Duodenal mucosa (tissue), 2 donors: Measurements from ENCODE around the gene AHRR.
A peak's percentile ranks its signal among the peaks of the same experiment; 100 is the strongest.

Experiments used
- H3K27ac ChIP-seq: one replicate; pipeline ENCODE4 v1.7.0; 2013; ENCODE audit warnings: low read depth, low read length
- H3K27me3 ChIP-seq, 2 donors: one replicate each; pipeline ENCODE4 v1.7.0; 2013; ENCODE audit warnings: low read length in 2 of 2, control low read depth in 1 of 2; ENCODE audit not compliant: insufficient read depth in 2 of 2, control insufficient read depth in 1 of 2
- H3K36me3 ChIP-seq, 2 donors: one replicate each; pipeline ENCODE4 v1.7.0; 2013; ENCODE audit warnings: low read length in 2 of 2, control low read depth in 1 of 2; ENCODE audit not compliant: insufficient read depth in 2 of 2, control insufficient read depth in 1 of 2
- H3K4me1 ChIP-seq, 2 donors: one replicate each; pipeline ENCODE4 v1.7.0; 2013; ENCODE audit warnings: low read length in 2 of 2, control low read depth in 1 of 2; ENCODE audit not compliant: insufficient read depth in 2 of 2, control insufficient read depth in 1 of 2
- H3K4me3 ChIP-seq, 2 donors: one replicate each; pipeline ENCODE4 v1.7.0; 2013; ENCODE audit warnings: low read length in 2 of 2, low read depth in 1 of 2
- H3K9ac ChIP-seq, 2 donors: one replicate each; pipeline ENCODE4 v1.7.0; 2013; ENCODE audit warnings: low read length in 2 of 2, low read depth in 1 of 2
- H3K9me3 ChIP-seq, 2 donors: one replicate each; pipeline ENCODE4 v1.7.0; 2013; ENCODE audit warnings: low read length in 2 of 2, control low read depth in 1 of 2; ENCODE audit not compliant: control insufficient read depth in 1 of 2

The AHRR gene

DNA sequence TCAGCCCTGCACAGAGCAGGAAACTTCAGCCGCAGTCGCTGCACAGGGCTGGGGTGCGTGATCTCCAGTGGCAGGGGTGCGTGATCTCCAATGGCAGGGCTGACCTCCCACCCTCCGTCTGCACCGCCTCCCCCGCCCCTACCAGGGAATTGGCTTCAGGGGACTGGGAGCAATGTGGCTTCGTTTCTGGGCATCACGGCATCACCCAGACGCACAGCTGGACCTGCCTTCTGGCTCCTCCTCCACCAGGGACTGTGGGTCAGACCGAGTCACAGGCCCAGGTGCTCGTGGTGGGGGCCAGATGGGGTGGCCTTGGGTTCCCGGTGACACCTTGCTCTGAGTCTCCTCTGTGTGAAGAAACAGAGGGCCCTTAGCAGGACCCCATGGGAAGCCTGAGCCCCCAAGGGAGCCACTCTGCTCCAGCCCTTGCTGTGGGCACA, 51.1 kb downstream of the AHRR start:
- H3K27me3 ChIP-seq, result peaks cover 0 to 11% of the 10 kb centered on the region in 2 donors
- no peak overlapping the region for H3K4me3 ChIP-seq
- H3K36me3 ChIP-seq, result no peaks in the 10 kb centered on the region
- no peaks in the 10 kb centered on the region for H3K9me3 ChIP-seq
- H3K9ac ChIP-seq, result no peak overlapping the region
- H3K27ac ChIP-seq, result no peak overlapping the region
- H3K4me1 ChIP-seq, result peaks cover 6 to 31% of the 10 kb centered on the region in 2 donors

DNA sequence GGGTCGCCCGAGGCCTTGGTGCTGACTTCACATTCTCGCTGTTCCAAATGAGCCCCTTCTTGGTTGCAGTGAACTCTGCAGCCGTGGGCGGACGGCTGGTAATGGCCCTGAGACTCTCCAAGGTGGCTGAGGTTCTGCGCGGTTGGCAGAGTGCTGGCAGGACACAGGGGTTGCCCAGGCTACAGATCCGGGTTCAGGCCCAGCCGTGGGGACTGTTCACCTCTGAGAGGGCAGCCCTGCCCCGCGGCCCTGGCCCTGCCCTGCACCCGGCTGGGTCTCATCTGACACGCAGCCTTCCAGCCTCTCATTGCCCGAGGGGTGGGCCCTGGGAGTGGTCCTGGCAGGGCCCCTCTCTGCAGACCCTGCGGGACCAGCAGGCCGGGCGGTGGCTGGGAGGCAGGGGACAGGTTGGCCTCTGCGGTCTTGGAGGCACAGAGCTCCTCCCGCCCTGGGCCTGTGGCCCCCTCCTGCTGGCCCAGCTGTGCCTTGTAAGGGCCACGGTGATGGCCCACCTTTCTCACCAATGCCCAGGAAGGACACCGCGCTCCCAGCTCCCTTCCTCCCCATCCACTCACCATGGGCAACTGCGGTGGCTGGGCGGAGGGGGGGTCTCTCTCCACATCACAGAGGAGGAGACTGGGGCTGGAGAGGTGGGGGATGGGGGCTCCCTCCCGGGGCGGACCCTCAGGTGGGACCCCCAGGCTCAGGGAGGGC, 51.6 kb downstream of the AHRR start:
- Histone ChIP-seq H3K9ac (no peak overlapping the region), H3K4me3 (no peak overlapping the region), H3K36me3 (no peaks in the 10 kb centered on the region), H3K27me3 (peaks cover 0 to 11% of the 10 kb centered on the region in 2 donors), H3K9me3 (no peaks in the 10 kb centered on the region), H3K4me1 (peaks cover 3 to 31% of the 10 kb centered on the region in 2 donors), H3K27ac (no peak overlapping the region)

DNA sequence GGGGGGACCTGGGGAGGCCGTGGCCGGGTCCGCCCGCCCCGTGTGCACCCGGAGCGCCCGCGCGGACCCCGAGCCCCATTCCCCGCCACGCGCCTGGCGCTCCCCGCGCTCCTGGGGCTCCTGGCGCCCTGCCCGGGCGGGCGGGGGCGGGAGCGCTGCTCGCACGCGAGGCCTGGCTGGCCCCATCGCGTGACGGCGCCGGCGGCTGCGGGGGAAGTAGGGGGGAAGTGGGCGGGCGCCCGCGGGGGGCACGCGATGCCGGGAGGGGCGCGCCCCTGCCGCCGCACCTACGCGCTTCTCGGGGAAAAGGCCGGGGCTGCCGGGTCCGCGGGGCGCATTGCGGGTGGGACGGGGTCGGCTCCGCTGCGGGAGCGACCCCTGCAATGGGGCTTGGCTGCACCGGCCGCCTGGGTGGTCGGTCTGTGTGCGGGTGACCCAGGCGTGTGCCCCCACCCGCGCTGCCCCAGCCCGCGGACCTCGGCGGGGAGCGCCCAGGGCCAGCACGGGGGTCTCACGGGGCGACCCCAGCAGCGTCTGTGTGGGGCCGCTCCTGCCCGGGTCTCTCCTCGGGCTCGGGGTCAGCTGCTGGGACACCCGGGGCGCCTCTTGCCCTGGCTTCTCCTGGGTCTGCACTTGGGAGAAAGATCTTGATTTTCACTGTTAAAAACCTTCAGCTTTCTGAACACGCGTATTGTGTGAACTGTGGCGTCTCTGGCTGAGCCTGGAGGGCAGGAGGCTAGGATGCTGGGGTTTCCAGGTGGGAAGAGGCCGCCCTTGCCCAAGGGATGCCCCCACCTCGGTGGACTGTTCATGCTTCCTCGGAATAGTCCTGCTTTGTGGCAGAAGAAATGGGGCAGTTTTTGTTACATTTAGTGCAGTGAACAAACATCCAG, 52.4 kb downstream of the AHRR start:
- H3K27ac ChIP-seq, result no peak overlapping the region
- peaks cover 0 to 25% of the 10 kb centered on the region in 2 donors for H3K4me1 ChIP-seq
- no peaks in the 10 kb centered on the region for H3K36me3 ChIP-seq
- H3K9me3 ChIP-seq, result no peaks in the 10 kb centered on the region
- H3K4me3 ChIP-seq, result no peak overlapping the region
- H3K9ac ChIP-seq, result peak overlapping the region in 1 of 2 donors; percentile 18
- peaks cover 0 to 11% of the 10 kb centered on the region in 2 donors for H3K27me3 ChIP-seq

DNA sequence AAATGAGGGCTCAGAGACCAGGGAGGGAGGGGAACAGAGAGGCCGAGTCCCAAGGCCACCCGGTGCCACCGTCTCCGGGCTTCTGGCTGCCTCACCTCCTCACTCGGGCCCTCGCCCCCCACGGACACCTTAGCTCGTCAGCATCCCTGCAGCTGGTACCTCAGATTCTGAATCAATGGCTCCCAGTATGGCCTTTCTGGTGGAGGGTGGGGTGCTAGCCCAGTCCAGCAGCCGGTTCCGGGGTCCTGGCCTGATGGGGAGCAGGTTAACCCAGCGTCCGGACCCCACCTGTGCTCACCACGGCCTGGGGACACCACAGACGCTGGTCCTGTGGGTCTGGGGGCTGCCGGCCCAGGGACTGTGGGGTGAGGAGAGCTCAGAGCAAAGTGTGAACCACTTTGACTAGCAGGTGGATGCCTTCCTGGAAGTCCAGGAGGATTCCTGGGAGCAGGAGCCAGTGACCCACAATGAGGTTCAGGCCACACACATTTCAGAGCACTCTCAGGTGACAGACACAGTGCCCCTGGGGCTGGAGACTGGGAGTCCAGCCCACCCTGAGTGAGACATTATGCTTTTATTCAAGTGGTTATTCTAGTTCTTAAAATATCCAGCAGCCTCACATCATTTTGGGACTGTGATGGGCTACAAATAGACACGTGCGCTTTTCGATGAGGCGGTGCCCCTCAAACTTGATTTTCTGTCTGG, 53.3 kb downstream of the AHRR start:
- H3K4me3 ChIP-seq, result no peak overlapping the region

DNA sequence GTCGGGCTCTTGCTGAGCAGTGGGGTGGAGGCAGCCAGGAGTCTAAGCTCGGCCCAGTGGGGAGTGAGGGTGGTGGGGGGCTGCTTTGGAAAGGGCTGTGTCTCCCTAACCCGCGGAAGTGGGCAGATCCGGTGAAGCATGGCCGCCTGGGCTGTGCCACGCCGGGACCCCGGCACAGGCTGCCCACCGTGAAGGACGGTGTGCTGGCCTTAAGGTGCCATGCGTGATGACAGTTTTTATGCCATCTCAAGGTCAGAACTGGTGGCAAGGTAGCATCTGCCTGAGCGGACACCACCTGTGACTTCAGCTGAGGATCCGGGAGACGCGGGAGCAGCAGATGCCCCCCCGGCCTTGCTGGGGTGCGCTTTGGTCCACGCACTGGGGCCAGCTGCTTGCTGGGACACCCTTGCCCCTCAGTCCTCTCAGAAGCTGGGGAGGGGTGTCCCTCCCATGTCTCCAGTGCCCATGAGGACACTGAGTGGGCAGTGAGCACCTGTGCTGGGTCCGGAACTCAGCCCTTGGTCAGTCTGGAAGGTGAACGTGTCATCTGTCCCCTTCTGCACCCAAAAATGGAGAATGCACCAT, 53.9 kb downstream of the AHRR start:
- Histone ChIP-seq H3K9me3 (no peaks in the 10 kb centered on the region), H3K4me1 (peaks cover 0 to 19% of the 10 kb centered on the region in 2 donors), H3K9ac (no peak overlapping the region), H3K4me3 (no peak overlapping the region), H3K27ac (no peak overlapping the region), H3K36me3 (no peaks in the 10 kb centered on the region), H3K27me3 (peaks cover 0 to 11% of the 10 kb centered on the region in 2 donors)

More for the DNA sequence above, 53.3 kb downstream of the AHRR start:
- H3K9ac ChIP-seq, result peak overlapping the region in 1 of 2 donors; percentile 18
- H3K4me1 ChIP-seq, result peaks cover 0 to 19% of the 10 kb centered on the region in 2 donors
- no peaks in the 10 kb centered on the region for H3K36me3 ChIP-seq
- no peaks in the 10 kb centered on the region for H3K9me3 ChIP-seq
- peaks cover 0 to 11% of the 10 kb centered on the region in 2 donors for H3K27me3 ChIP-seq
- no peak overlapping the region for H3K27ac ChIP-seq

DNA sequence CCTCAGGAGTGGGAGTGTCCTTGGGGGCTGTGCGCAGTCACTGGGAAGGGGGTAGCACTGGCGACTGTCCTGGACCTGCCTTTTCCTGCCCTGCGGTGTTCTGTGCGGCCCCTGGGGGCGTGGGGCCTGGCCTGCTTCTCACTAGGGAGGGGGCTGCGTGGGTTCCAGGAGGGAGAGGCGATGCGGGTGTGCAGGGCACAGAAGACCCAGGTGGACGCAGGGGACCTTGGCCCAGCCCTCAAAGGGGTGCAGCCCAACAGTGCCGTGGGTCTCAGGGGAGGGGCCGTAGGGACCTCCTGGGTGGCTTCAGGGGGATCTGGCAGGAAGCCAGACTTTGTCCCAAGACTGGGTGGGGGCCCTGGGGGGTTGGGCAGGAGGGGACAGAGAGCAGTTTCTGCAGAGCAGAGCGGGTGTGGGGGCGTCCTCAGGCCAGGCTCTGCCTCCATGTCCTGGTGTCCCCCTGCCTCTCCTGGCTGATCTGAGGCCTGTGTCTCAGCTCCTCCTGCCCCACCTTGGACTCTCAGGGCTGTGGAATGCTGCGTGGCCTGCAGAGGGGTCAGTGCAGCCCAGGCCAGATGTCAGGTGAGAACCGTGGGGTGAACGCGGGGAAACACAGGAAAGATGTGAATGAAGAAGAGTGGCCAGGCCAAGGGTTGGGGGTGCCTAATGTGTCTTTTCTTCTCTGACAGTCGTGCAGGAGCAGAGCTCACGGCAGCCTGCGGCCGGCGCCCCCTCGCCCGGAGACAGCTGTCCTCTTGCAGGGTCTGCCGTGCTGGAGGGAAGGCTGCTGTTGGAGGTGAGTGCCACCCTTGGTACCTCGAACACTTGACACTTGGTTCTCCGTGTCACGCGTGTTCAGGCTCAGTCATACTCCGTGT, 54.6 kb downstream of the AHRR start:
- no peak overlapping the region for H3K27ac ChIP-seq
- H3K9me3 ChIP-seq, result no peaks in the 10 kb centered on the region
- no peaks in the 10 kb centered on the region for H3K36me3 ChIP-seq
- no peak overlapping the region for H3K9ac ChIP-seq
- H3K4me1 ChIP-seq, result peaks cover 0 to 17% of the 10 kb centered on the region in 2 donors
- no peak overlapping the region for H3K4me3 ChIP-seq
- H3K27me3 ChIP-seq, result peaks cover 0 to 11% of the 10 kb centered on the region in 2 donors

DNA sequence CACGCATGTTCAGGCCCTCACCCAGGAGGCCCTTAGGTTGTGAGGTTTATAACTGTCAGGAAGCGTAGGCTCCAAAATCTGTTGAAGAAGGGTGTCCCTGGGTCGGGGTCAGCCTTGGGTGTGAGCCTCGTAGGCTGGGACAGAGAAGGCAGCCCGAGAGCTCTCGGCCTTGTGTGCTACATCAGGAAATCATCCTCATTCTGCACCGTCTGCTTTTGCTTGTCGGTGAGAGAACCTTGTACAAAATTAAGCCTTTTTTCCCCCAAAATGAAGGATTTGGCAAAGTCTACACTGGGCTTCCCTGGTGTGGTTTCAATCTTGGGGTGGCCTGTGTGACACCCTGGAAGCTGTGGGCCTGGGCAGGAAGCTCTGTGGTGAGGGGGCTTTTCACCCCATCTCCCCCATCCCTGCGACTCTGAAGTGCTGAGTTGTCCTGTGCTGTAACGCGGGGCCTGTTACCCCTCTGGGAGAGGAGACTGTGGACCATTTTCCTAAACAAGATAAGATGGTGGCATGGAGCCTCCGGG, 55.3 kb downstream of the AHRR start:
- Histone ChIP-seq H3K27me3 (peaks cover 0 to 11% of the 10 kb centered on the region in 2 donors), H3K27ac (no peak overlapping the region), H3K9ac (no peak overlapping the region), H3K9me3 (no peaks in the 10 kb centered on the region), H3K36me3 (no peaks in the 10 kb centered on the region), H3K4me1 (peaks cover 0 to 10% of the 10 kb centered on the region in 2 donors), H3K4me3 (no peak overlapping the region)

DNA sequence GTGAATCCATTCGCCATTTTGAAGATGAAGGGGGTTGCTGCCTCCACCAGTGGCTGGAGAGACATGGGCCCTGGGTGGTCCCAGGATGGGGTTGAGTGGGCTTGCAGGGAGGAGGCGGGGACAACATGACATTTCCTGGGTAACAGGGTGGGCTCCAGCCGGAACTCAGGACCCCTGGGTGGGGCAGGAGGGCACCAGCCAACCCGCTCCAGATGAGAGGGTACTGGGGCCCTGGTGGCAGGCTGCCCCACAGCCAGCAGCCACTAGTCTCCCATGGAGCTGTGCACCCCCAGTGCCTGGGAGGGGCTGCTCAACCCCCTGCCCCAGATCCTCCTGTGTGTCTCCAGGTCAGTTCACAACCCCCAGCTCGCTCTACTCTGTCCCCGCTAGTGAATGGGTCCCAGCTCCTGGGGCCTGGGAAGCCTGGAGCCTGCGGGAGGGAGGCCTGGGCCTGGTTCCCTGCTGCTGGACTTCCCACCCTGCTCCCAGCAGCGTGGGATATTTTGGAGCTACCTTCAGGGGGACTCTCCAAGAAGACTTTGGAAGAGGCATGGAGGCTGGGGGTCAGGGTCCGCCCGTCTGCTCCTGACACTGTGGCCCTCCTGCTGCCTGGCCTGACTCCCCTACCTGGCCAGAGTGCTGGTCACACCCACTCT, 55.9 kb downstream of the AHRR start:
- no peaks in the 10 kb centered on the region for H3K9me3 ChIP-seq
- H3K4me3 ChIP-seq, result no peak overlapping the region
- H3K9ac ChIP-seq, result no peak overlapping the region
- peaks cover 0 to 6% of the 10 kb centered on the region in 2 donors for H3K4me1 ChIP-seq
- no peak overlapping the region for H3K27ac ChIP-seq
- no peaks in the 10 kb centered on the region for H3K36me3 ChIP-seq
- peaks cover 0 to 11% of the 10 kb centered on the region in 2 donors for H3K27me3 ChIP-seq
